Measurements from ENCODE around the gene TAL1.

Gene TAL1

GRCh38 chr1:47175227-47175934 lies 56.6 kb downstream of the TAL1 start:
- peak; percentile 88 for DNase-seq (ENCODE audit: low spot score)

- no peak for DNase-seq (ENCODE audit: low spot score)
Measured at GRCh38 chr1:47174656-47175020, 57.4 kb downstream of the TAL1 start.

GRCh38 chr1:47172782-47173181 lies 59.2 kb downstream of the TAL1 start:
- DNase-seq (ENCODE audit: low spot score) = no peak

Measured in AG08395 (cell line).